GM18508 (cell line): Measurements from ENCODE around the gene ANKRD27.
A peak's percentile ranks its signal among the peaks of the same experiment; 100 is the strongest.
"Not testable (repeated sequence)": the region's sequence is repeated elsewhere in the genome, so short reads cannot be mapped to it uniquely, and the experiment has no call there.

Experiments
- ATAC-seq: cut with Tn5 transposase; IDR thresholded peaks from one replicate; pipeline ENCODE4 v1.9.1; 2021; ENCODE audit warnings: moderate number of reproducible peaks; ENCODE audit not compliant: insufficient read depth, unreplicated experiment

The ANKRD27 gene

DNA sequence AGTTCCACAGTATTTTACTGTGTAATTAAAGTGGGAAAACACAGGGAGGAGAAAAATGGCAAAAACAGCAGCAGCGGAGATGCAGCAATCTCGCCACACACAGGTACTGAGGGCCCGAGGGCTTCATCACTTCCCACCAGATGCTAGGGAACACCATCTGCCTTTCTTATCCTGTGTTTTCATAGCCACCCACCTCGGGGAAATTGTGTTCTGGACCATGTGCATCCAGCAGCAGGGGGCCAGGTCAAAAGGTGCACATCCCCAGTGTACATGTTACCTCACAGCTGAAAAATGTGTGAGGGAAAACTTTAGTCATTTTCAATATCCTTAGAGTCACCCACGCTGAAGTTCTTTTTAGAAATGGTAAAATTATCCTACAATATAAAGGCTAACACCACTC, 63.8 kb downstream of the ANKRD27 start:
- ATAC-seq: no peak

DNA sequence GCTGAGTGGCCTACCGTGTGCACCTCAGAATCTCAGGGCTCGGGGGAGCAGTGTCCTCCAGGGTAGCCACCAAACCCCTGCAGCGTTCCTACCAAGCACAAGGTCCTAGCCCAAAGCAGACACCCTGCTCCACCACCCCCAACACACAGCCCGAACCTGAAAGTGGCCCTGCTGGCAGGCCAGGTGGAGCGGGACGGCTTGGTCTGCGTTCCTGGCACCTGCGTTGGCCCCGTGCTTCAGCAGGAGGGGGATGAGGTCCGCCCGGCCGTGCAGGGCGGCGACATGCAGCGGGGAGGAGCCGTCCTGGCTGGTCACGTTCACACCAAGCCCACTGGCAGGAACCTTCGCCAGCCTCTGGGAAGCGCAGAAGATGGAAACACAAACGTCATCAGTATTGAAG, 67.5 kb downstream of the ANKRD27 start:
- ATAC-seq: no peak

DNA sequence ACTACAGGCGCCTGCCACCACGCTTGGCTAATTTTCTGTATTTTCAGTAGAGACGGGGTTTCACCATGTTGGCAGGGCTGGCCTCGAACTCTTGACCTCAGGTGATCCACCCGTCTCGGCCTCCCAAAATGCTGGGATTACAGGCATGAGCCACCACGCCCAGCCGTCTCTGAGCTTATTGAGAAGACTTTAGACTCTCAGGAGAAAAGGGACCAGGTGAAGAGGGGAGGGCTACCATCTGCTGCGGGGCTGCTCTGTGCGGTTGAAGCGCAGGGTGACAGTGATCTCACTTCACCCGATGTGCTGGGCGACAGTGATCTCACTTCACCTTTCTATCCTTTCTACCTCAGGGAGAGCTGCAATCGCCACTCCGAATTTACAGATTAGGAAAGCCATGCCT, 68.7 kb downstream of the ANKRD27 start:
- no peak for ATAC-seq

DNA sequence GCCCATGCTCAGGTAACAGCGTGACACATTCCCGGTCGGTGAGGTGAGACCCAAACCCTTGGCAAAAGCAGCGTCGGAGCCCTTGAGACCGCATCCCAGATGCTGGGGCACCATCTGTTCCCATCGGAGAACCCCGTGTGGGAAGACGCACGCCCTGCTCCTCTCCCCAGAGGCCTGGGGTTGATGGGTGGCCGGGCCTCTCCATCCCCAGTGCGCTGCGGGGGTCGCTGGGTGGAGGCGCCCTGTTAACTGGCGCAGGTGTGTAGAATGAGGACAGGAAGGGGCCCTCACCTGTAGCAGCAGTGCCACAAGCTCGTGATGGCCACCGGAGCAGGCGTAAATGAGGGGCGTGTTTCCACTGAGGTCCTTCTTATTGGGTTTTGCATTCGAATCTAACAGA, 69.4 kb downstream of the ANKRD27 start:
- ATAC-seq: no peak

DNA sequence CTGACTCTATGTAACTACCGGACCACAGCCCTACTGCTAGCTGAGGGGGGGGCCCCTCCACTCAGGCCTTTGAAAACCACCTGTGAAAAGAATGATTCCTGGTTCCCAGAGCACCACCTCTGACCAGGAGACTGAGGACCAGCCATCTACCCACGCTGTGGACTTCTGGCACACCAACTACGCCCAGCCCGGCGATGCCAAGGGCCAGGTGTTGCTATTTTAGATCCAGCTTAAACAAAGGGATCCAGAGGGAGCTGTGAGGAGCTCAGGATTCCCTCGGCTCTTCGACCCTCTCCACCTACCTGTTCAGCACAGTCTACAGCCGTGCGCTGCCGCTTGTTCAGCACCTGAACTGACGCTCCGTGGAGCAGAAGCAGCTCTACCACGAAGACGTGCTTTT, 71.0 kb downstream of the ANKRD27 start:
- no peak for ATAC-seq

DNA sequence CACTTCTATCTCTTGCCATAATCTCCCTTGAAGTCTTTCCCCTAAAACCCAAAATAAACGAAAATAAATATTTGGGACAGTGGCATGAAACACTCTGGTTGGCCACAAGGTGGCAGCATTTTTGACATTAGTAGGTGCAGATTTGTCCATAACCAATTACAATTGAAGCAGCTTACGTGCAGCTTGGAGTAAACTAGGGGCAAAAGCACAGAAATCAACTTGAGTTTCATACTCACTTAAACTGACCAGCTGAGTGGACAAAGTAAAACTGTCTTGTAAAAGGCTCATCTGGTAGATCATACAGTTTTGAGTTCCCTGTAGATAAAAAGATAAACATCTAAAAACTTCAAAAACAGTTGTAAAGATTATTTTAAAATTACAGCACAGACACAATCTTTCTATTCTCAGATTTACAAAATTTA, 75.2 kb downstream of the ANKRD27 start:
- ATAC-seq: no peak

DNA sequence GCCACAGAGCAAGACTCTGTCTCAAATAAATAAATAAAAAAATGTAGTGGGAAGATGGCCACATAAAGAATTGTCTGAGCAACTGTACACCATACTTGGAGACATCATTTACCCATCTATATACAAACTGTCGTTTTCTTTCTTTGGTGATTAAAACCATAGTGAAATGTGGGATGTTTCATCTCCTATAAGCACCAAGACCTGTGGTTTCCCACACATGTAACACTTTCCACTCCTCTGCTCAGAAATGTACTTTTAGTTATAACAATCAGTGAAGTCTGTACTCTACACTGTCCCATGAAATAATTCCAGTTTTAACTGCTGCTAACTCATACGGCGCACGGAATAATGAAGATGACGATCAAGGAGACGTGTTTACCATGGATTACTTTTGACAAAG, 75.7 kb downstream of the ANKRD27 start:
- ATAC-seq: no peak

DNA sequence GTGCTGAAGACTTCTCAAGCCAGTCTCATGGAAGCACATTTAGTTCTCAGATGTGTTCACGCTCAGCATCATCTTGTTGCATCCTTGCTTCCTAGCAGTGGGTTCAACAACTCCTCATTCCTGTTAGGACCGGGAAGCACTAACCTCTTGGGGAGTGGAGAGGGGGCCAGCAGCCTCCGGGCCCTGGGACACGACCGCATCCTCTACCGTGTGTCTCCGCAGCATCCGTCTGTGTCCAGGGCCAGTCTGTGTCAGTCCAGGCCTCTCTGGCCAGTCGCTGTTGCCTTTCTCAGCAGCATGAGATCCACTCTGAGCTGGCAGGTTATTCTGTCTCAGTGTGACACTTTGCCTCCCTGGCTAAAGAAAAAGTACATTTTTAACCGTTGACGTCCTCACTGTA, 77.0 kb downstream of the ANKRD27 start:
- no peak for ATAC-seq

DNA sequence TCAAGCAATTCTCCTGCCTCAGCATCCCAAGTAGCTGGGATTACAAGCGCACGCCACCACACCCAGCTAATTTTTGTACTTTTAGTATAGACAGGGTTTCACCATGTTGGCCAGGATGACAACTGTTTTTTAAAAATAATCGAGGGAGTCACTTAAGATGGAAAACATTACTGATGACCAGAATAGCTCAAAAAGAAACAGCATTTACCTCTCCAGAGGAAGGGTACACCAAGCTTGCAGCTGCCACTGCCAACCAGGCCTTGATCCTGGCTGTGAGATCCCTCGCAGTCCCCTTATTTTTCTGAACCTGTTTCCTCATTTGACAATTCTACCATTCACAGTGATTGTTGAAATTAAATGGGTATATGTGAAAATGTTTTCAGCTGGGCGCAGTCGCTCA, 79.5 kb downstream of the ANKRD27 start:
- ATAC-seq: no peak

DNA sequence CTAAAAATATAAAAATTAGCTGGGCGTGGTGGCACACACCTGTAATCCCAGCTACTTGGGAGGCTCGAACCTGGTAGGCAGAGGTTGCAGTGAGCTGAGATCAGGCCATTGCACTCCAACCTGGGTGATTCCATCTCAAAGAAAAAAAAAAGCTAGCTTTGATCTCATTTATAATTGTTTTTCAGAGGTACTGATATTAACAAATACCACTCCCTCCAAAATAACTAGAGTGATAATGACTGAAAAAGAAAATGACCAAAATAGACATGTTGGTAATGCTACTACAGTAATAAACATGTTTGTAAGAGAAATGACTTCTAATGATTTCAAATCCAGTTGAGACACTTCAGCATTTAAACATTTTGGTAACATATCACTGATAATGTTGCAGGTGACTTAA, 81.0 kb downstream of the ANKRD27 start:
- ATAC-seq: no peak

DNA sequence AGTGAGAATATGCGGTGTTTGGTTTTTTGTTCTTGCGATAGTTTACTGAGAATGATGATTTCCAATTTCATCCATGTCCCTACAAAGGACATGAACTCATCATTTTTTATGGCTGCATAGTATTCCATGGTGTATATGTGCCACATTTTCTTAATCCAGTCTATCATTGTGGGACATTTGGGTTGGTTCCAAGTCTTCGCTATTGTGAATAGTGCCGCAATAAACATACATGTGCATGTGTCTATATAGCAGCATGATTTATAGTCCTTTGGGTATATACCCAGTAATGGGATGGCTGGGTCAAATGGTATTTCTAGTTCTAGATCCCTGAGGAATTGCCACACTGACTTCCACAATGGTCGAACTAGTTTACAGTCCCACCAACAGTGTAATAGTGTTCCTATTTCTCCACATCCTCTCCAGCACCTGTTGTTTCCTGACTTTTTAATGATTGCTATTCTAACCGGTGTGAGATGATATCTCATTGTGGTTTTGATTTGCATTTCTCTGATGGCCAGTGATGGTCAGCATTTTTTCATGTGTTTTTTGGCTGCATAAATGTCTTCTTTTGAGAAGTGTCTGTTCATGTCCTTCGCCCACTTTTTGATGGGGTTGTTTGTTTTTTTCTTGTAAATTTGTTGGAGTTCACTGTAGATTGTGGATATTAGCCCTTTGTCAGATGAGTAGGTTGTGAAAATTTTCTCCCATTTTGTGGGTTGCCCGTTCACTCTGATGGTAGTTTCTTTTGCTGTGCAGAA, 87.1 kb downstream of the ANKRD27 start:
- not testable (repeated sequence) for ATAC-seq

DNA sequence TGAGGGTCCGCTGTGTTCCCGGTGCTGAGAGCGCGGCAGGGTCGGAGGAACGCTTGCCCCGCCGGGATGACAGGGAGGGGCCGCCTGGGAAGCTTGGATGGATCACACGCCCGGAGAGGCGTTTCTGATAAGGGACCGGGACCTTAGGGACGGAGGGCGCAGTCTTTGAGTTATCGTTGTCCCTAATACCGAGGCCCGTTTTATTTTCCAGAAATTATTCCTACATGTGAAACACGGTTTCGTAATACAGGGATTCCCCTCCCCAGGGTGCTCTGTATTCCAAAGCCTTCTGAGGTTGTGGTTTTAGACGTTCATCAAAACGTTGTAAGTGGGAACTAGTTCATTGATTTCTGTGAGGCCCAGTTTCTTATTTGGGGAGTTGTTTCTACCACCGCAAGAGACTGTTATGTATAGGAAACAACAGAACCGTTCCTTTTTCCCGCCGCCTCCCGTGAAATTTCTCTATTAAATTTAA, 93.2 kb downstream of the ANKRD27 start:
- ATAC-seq: no peak

DNA sequence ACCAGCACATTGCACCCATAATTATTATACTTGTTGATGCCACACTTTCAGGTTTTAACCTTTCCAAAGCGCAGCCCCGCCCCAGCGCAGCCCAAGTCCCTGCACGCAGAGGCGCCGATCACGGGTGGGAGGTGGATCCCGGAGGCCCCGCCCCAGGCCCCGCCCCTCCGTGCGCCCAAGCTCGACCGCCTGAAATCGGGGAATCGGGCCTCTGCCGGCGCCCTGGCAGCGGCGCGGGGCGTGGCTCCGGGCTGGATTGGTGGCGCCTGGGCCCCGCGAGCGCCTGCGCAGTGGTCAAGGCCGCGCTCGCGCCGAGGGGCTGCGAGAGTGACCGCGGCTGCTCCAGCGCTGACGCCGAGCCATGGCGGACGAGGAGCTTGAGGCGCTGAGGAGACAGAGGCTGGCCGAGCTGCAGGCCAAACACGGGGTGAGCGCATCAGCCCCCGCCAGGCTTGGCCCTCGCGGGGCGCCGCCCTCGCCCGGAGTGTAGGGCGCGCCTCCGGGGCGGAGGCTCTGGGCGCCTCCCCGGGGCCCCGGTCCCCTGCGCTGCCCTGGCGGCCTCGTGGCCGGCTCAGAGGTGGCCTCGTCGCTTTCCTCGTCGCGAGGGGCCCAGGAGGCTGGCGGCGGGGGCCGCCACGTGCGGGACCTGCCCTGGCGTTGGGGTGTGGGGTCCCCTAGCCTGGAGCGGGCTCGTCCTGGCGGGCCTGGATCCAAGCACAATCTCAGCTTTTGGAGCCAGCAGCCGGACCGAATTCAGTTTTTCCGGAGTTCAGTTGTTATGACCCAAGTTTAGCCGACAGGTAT, 93.9 kb downstream of the ANKRD27 start, which contains the start of gene PDCD5:
TSS of gene PDCD5 (plus strand) at position 290 of the 804 bp plus-strand sequence. CDS start at position 362, 72 bp downstream.
- ATAC-seq: peak; percentile 67

DNA sequence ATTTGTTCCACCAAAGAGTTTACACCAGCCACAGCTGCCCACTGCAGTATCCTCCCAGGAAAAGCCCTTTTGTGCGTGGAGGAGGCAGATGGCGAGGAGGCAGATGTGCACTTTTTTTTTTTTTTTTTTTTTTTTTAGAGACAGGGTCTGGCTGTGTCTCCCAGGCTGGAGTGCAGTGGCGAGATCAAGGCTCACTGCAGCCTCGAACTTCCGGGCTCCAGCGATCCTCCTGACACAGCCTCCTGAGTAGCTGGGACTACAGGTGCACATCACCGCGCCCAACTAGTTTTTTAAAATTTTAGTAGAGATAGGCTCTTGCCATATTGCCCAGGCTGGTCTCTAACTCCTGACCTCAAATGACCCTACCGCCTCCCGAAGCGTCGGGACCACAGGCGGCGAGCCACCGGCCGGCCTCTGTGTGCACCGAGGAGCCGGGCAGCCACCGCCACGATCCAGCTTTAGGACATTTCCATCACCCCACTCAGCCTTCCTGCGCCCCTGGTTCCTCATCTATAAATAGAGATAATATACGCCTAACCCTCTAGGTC, 94.6 kb downstream of the ANKRD27 start:
- peak; percentile 11 for ATAC-seq

DNA sequence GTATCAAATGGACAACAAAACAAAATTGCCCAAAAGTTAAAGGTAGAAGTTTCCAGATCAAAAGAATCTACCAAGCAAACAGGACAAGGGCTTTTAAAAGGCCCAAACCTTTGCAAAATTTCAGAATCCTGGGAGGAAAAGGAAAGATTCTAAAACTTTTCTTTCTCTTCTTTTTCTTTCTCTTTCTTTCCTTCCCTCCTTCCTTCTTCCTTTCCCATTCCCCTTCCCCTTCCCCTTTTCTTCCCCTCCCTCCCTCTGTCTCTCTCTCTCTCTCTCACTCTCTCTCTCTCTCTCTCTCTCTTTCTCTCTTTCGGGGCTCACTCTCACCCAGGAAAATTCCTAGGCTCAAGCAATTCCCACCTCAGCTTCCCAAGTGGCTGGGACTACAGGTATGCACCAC, 98.2 kb downstream of the ANKRD27 start:
- ATAC-seq: no peak

DNA sequence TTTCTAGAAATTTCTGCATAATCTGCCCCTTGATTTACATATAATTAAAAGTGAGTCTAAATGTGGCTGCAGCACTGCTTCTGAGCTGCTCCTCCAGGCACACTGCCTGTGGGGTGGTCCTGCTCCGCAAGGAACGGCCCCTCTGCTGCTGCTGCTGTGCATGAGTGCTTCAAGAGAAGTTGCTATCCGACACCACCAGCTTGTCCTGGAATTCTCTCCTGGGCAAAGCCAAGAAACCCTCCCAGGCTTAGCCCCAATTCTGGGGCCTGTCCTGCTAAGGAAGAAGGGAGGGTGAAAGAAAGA, 101.5 kb downstream of the ANKRD27 start:
- ATAC-seq: no peak

DNA sequence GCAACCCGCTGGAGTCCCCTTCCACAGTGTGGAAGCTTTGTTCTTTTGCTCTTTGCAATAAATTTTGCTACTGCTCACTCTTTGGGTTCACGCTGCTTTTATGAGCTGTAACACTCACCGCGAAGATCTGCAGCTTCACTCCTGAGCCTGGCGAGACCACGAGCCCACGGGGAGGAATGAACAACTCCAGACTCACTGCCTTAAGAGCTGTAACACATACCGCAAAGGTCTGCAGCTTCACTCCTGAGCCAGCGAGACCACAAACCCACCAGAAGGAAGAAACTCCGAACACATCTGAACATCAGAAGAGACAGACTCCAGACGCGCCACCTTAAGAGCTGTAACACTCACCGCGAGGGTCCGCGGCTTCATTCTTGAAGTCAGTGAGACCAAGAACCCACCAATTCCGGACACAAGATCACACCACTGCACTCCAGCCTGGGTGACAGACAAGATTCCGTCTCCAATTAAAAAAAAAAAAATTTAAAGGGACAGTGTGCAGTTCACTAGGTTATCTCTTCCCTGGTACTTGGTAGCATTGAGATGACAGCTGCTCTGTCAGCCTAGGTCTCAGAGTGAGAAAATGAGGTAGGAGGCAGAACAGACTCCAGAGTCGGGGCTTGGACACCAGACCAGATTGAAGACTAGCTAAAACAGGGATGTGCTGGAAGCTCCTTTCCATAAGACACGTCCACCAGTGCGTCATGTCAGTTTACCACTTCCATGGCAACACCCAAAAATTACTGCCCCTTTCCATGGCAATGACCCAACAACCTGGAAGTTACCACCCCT, 102.1 kb downstream of the ANKRD27 start:
- ATAC-seq: not testable (repeated sequence)

DNA sequence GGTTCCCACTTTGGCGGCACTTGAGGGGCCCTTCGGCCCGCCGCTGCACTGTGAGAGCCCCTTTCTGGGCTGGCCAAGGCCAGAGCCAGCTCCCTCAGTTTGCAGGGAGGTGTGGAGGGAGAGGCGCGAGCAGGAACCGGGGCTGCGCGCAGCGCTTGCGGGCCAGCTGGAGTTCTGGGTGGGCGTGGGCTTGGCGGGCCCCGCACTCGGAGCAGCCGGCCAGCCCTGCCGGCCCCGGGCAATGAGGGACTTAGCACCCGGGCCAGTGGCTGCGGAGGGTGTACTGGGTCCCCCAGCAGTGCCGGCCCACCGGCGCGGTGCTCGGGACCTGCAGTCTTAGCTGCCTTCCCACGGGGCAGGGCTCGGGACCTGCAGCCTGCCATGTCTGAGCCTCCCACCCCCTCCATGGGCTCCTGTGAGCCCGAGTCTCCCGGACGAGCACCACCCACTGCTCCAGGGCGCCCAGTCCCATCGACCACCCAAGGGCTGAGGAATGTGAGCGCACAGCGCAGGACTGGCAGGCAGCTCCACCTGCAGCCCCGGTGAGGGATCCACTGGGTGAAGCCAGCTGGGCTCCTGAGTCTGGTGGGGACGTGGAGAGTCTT, 103.4 kb downstream of the ANKRD27 start:
- ATAC-seq: not testable (repeated sequence)

DNA sequence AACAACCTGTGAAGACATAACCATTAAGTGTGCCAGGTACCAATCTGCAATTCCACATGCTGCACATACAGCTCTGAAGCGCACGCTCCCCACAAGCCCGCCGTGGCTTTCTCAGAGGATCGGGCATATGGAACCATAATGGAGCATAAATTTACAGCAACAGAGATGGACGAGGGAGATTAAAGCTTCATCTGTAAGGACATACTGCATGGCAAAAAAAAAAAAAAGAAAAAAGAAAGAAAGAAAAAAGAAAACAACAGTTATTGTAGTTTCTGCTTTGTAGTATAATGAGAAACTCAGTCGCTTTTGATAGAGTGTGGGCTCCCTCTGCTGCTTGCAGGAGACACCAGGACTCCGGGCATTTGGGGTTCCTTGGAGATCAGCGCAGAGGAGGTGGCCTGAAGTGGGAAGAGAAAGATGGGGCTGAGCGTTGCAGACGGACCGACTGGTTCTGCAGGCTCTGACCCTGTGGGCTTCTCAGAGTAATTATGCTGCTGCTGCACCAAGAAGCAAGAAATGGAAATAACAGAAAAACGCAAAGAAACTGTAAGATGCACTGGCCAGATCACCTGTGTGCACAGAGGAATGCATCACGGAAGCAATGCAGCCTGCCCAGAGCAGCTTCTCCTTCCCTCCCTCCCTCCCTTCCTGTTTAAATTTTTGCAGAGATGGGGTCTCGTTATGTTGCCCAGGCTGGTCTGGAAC, 104.7 kb downstream of the ANKRD27 start:
- no peak for ATAC-seq

DNA sequence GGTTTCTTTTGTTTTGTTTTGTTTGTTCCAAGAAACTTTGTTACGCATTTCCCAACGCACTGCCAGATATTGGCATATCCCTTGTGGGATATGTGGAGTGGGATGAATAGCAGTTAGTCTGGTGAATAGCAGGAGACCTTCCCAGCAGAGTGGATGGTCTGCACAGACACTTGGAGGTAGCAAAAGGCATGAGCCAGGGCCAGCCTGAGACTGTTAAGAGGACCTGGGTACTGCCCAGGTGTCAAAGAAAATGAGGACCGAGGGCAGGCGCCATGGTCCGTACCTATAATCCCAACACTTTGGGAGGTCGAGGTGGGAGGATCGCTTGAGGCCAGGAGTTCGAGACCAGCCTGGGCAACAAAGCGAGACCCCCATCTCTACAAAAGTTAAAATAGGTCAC, 107.5 kb downstream of the ANKRD27 start:
- ATAC-seq: no peak
